Measurements from ENCODE around the gene CALML5. TPM values are rescaled to one million over a fixed set of nuclear protein-coding genes. Genes with fewer than 3 reads are reported as not detected.

Gene CALML5
- total RNA-seq, 1 experiment from 2014 or later, result not detected

GRCh38 chr10:5496261-5497250, 2.8 kb downstream of the CALML5 start:
- POLR2A ChIA-PET, result no interaction called here
- CTCF ChIA-PET, result no interaction called here
- RAD21 ChIA-PET (ENCODE audit: low non-redundant PET in 1 of 2, low total read pairs in 2 of 2, uncharacterized antibody in 2 of 2, unreplicated experiment in 2 of 2), result no interaction called here

More at GRCh38 chr10:5496261-5497250, 2.8 kb downstream of the CALML5 start:
- TF ChIP-seq, protein P1, sequence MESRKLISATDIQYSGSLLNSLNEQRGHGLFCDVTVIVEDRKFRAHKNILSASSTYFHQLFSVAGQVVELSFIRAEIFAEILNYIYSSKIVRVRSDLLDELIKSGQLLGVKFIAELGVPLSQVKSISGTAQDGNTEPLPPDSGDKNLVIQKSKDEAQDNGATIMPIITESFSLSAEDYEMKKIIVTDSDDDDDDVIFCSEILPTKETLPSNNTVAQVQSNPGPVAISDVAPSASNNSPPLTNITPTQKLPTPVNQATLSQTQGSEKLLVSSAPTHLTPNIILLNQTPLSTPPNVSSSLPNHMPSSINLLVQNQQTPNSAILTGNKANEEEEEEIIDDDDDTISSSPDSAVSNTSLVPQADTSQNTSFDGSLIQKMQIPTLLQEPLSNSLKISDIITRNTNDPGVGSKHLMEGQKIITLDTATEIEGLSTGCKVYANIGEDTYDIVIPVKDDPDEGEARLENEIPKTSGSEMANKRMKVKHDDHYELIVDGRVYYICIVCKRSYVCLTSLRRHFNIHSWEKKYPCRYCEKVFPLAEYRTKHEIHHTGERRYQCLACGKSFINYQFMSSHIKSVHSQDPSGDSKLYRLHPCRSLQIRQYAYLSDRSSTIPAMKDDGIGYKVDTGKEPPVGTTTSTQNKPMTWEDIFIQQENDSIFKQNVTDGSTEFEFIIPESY (IDR thresholded peaks at IDR 0.05; ENCODE audit: extremely low read depth, insufficient replicate concordance, low read length), result no peak
- TF ChIP-seq CEBPB (IDR thresholded peaks at IDR 0.05; ENCODE audit: low read depth), result no peak
- no peak for TF ChIP-seq ELF1 (IDR thresholded peaks at IDR 0.05; ENCODE audit: borderline replicate concordance, low read depth)
- TF ChIP-seq ATF3 (IDR thresholded peaks at IDR 0.05), result no peak
- TF ChIP-seq EGR1 (IDR thresholded peaks at IDR 0.05; ENCODE audit: low read depth), result no peak
- TF ChIP-seq MAX (IDR thresholded peaks at IDR 0.05), result no peak
- no peak for TF ChIP-seq YY1 (IDR thresholded peaks at IDR 0.05; ENCODE audit: extremely low read depth, insufficient replicate concordance, low read depth, low read length)
- no peak for TF ChIP-seq POLR2A (IDR thresholded peaks at IDR 0.05; ENCODE audit: borderline replicate concordance, extremely low read depth, insufficient read depth, insufficient read length)
- TF ChIP-seq EZH2 (IDR thresholded peaks at IDR 0.05), result no peak
- TF ChIP-seq SIN3A (IDR thresholded peaks at IDR 0.05; ENCODE audit: low read depth), result no peak
- Histone ChIP-seq H3K79me2 (ENCODE audit: insufficient read depth, low read length) (no peaks in the 10 kb centered on the region), H3K27me3 (ENCODE audit: insufficient read depth, low read length) (peaks cover 14% of the 10 kb centered on the region; the same call in 1 of the 2 replicates), H3K9ac (ENCODE audit: low read length) (no peak overlapping the region), H3K4me3 (replicated peaks in 1 of 2; ENCODE audit: low read depth in 1 of 2, low read length in 2 of 2) (no peak overlapping the region), H3K27ac (ENCODE audit: low read depth, low read length) (no peak overlapping the region), H3K4me2 (ENCODE audit: low read length) (no peak overlapping the region), H3K4me1 (ENCODE audit: control insufficient read depth in 1 of 2, insufficient read depth in 2 of 2, low read length in 2 of 2) (no peaks in the 10 kb centered on the region), H4K20me1 (ENCODE audit: insufficient read depth) (no peaks in the 10 kb centered on the region), H3K9me2 (ENCODE audit: insufficient read depth) (no peaks in the 10 kb centered on the region), H3K36me3 (ENCODE audit: control insufficient read depth in 1 of 2, insufficient read depth in 2 of 2, low read length in 2 of 2) (no peaks in the 10 kb centered on the region), H3K9me3 (ENCODE audit: control insufficient read depth in 1 of 2, insufficient read depth in 1 of 2, low read depth in 1 of 2, low read length in 2 of 2) (no peaks in the 10 kb centered on the region), H2AFZ (ENCODE audit: low read depth, low read length, poor library complexity, severe bottlenecking) (no peak overlapping the region)
- intact Hi-C loops (cut with micrococcal nuclease), result no loop called here
- no TSS peak for BruUV-seq (replicated peaks)
- DNase-seq (ENCODE audit: low read depth, low spot score) (no peak), ATAC-seq (no peak)

Measured in HCT116 (cell line).